Measurements from ENCODE around the gene GREB1. TPM values are rescaled to one million over a fixed set of nuclear protein-coding genes. Genes with fewer than 3 reads are reported as not detected.

The GREB1 gene
- total RNA-seq, 1 experiment from 2014 or later, result 16.5 TPM

GRCh38 chr2:11559066-11559785 lies 25.4 kb downstream of the GREB1 start:
- no peaks in the 10 kb centered on the region for H3K9me3 ChIP-seq (ENCODE audit: control insufficient read depth, low read depth, low read length)
- H2BK120ac ChIP-seq (ENCODE audit: low read depth, low read length, poor library complexity, severe bottlenecking), result no peak overlapping the region
- no peak overlapping the region for H4K91ac ChIP-seq (ENCODE audit: insufficient read length, low read depth, low read length)
- H2BK20ac ChIP-seq (ENCODE audit: low read depth, low read length, poor library complexity, severe bottlenecking), result no peak overlapping the region
- no peak for DNase-seq
- peaks cover 4% of the 10 kb centered on the region; the same call in 1 of the 2 replicates for H3K4me1 ChIP-seq (ENCODE audit: insufficient read depth, low read length)
- no peak overlapping the region for H4K5ac ChIP-seq (ENCODE audit: insufficient read length, low read depth, low read length)
- peaks cover 2% of the 10 kb centered on the region for H4K20me1 ChIP-seq (ENCODE audit: control insufficient read depth, insufficient read depth, insufficient read length)
- no peak for TF ChIP-seq CTCF (conservative IDR thresholded peaks at IDR 0.05)
- no peak overlapping the region for H2BK12ac ChIP-seq (ENCODE audit: insufficient read length, low read depth, low read length)
- no peaks in the 10 kb centered on the region for H3K79me2 ChIP-seq (ENCODE audit: insufficient read depth, low read length)
- no peak overlapping the region for H3K4ac ChIP-seq (ENCODE audit: low read depth, low read length)
- no peak overlapping the region for H2AFZ ChIP-seq (ENCODE audit: low read length)
- Mint-ChIP-seq H3K27me3 (ENCODE audit: low read depth) (no peaks in the 10 kb centered on the region), H3K4me3 (no peak overlapping the region), H3K9me3 (no peaks in the 10 kb centered on the region), H3K4me1 (peaks cover 24 to 37% of the 10 kb centered on the region in 2 experiments), H3K36me3 (ENCODE audit: insufficient read depth in 1 of 3, low read depth in 3 of 3) (peaks cover 0 to 5% (median 0%) of the 10 kb centered on the region in 3 experiments; a peak in 1 of 7 replicates), H3K27ac (peak overlapping the region in 2 of 3 experiments; percentile 42 to 82; a peak in 2 of 7 replicates)
- H2BK5ac ChIP-seq (ENCODE audit: insufficient read length, low read length), result no peak overlapping the region
- H2BK15ac ChIP-seq (ENCODE audit: low read depth, low read length), result no peak overlapping the region
- WGBS (ENCODE audit: extremely low coverage, insufficient read length, low lambda C conversion rate), result no CpG with 5 or more reads among the region's 18 CpGs
- no peak overlapping the region for H2AK5ac ChIP-seq (ENCODE audit: insufficient read length, low read length)
- no peaks in the 10 kb centered on the region for H3K23me2 ChIP-seq (ENCODE audit: insufficient read length, low read depth, low read length, poor library complexity, severe bottlenecking)
- H3K27me3 ChIP-seq (ENCODE audit: insufficient read depth, low read length), result no peaks in the 10 kb centered on the region
- H3K18ac ChIP-seq (ENCODE audit: insufficient read length, low read depth, low read length), result no peak overlapping the region
- H3K56ac ChIP-seq (ENCODE audit: insufficient read length, low read depth, low read length), result no peak overlapping the region
- no peak overlapping the region for H3T11ph ChIP-seq (ENCODE audit: low read length)
- H3K9ac ChIP-seq (ENCODE audit: extremely low read depth, insufficient read length, low read length), result no peak overlapping the region
- H3K79me1 ChIP-seq (ENCODE audit: insufficient read depth, low read depth, low read length, poor library complexity, severe bottlenecking), result no peaks in the 10 kb centered on the region
- no peak overlapping the region for H3K23ac ChIP-seq (ENCODE audit: insufficient read length, low read depth, low read length)
- no peak overlapping the region for H4K8ac ChIP-seq (replicated peaks; ENCODE audit: insufficient read length, low read depth, low read length)
- no peak overlapping the region for H3K27ac ChIP-seq (ENCODE audit: insufficient read length, low read depth, low read length)
- no peak overlapping the region for H3K4me2 ChIP-seq (ENCODE audit: insufficient read depth, insufficient read length, low read length)
- H3K14ac ChIP-seq (ENCODE audit: insufficient read depth, low read length), result no peak overlapping the region
